ENCODE results near the gene FNDC8.
"Not testable (repeated sequence)": the region's sequence is repeated elsewhere in the genome, so short reads cannot be mapped to it uniquely, and the experiment has no call there.

Gene FNDC8

GRCh38 chr17:35170968-35171771 is 49.8 kb downstream of the FNDC8 start:
- no peak for DNase-seq (ENCODE audit: low read depth in 2 of 2)

- no peak for DNase-seq (ENCODE audit: low read depth in 2 of 2)
Observed at GRCh38 chr17:35171834-35172233, 50.4 kb downstream of the FNDC8 start.

GRCh38 chr17:35172321-35172720 is 50.9 kb downstream of the FNDC8 start:
- DNase-seq (ENCODE audit: low read depth in 2 of 2): not testable (repeated sequence)

GRCh38 chr17:35174835-35175334 is 53.5 kb downstream of the FNDC8 start:
- DNase-seq (ENCODE audit: low read depth in 2 of 2): no peak

- no peak for DNase-seq (ENCODE audit: low read depth in 2 of 2)
Observed at GRCh38 chr17:35175638-35176415, 54.4 kb downstream of the FNDC8 start.

- DNase-seq (ENCODE audit: low read depth in 2 of 2): no peak
Observed at GRCh38 chr17:35176897-35177296, 55.5 kb downstream of the FNDC8 start.

GRCh38 chr17:35179379-35179778 is 58.0 kb downstream of the FNDC8 start:
- not testable (repeated sequence) for DNase-seq (ENCODE audit: low read depth in 2 of 2)
